GM12891 (cell line): ENCODE measurements around the gene PRRX2.

Experiments used
- POLR2A ChIP-seq: IDR thresholded peaks from 2 replicates; pipeline ENCODE4 v1.6.1; 2011; ENCODE audit warnings: low read depth, low read length, control low read depth
- POLR2AphosphoS5 ChIP-seq: IDR thresholded peaks from 2 replicates; pipeline ENCODE4 v1.6.1; 2011; ENCODE audit warnings: low read depth, low read length, control low read depth

DNA sequence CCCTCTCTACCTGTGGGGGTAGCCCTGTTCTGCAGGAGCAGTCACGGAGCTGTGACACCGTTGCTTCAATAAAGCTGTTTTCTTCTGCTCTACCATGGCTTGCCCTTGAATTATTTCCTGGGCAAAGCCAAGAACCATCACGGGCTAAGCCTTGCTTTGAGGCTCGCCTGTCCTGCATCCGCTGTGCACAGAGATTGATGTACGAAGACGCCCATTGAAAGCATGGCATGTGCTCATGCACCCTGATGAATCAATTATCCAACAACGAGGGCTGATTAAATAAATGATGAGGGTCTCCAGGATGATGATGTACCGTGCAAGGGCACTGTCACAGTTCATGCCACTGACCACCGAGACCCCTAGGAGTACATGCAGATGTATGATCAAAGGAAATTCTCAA, 66.7 kb downstream of the PRRX2 start:
- TF ChIP-seq POLR2A (no peak), POLR2AphosphoS5 (no peak)
